Liver (tissue), 9 donors: Measurements from ENCODE around the gene PELI1. TPM values are rescaled to one million over a fixed set of nuclear protein-coding genes. Genes with fewer than 3 reads are reported as not detected.

Source experiments
- DNase-seq: peaks from one replicate; pipeline ENCODE4 v3.0.0-alpha.2; 2017; ENCODE audit warnings: low spot score
- H3K27ac ChIP-seq, 2 donors: one replicate each; pipeline ENCODE4 v1.7.0; 2013; ENCODE audit warnings: inconsistent platforms in 2 of 2, low read length in 2 of 2, control low read depth in 1 of 2, low read depth in 1 of 2, mild to moderate bottlenecking in 1 of 2
- H3K27me3 ChIP-seq, 4 donors: one replicate each; pipeline versions ENCODE4 v1.6.1 to v1.7.0; 2013; ENCODE audit warnings: low read length in 3 of 4, inconsistent platforms in 1 of 4, mild to moderate bottlenecking in 1 of 4, moderate library complexity in 1 of 4; ENCODE audit not compliant: control insufficient read depth in 4 of 4, insufficient read depth in 4 of 4
- H3K36me3 ChIP-seq, 4 donors: one replicate each; pipeline versions ENCODE4 v1.6.1 to v1.7.0; 2013; ENCODE audit warnings: low read length in 3 of 4, mild to moderate bottlenecking in 3 of 4, low read depth in 1 of 4, moderate library complexity in 1 of 4; ENCODE audit not compliant: control insufficient read depth in 4 of 4, insufficient read depth in 3 of 4
- H3K4me1 ChIP-seq, 4 donors: one replicate each; pipeline versions ENCODE4 v1.6.1 to v1.7.0; 2013; ENCODE audit warnings: low read length in 3 of 4, mild to moderate bottlenecking in 3 of 4, moderate library complexity in 1 of 4; ENCODE audit not compliant: control insufficient read depth in 4 of 4, insufficient read depth in 4 of 4
- H3K4me3 ChIP-seq, 3 donors: one replicate each; pipeline versions ENCODE4 v1.6.1 to v1.7.0; 2013; ENCODE audit warnings: low read length in 3 of 3, control low read depth in 1 of 3, low read depth in 1 of 3, mild to moderate bottlenecking in 1 of 3
- H3K9ac ChIP-seq, 2 donors: one replicate each; pipeline ENCODE4 v1.7.0; 2013; ENCODE audit warnings: low read length in 2 of 2, mild to moderate bottlenecking in 2 of 2, moderate library complexity in 2 of 2, control low read depth in 1 of 2, low read depth in 1 of 2
- H3K9me3 ChIP-seq, 4 donors: one replicate each; pipeline versions ENCODE4 v1.6.1 to v1.7.0; 2013; ENCODE audit warnings: low read length in 3 of 4; ENCODE audit not compliant: control insufficient read depth in 4 of 4
- ATF3 ChIP-seq: IDR thresholded peaks from 2 replicates; pipeline ENCODE4 v1.6.1; 2016; ENCODE audit warnings: antibody characterized with exemption
- CTCF ChIP-seq: fragments of 150-350 bp; IDR thresholded peaks from 2 replicates; pipeline ENCODE4 v1.5.1; 2017; ENCODE audit warnings: improper control_type of control experiment, low read depth, low read length; ENCODE audit not compliant: missing input control
- EGR1 ChIP-seq, 2 donors: IDR thresholded peaks; 2 replicates each; pipeline ENCODE4 v1.6.1; 2016 to 2018; ENCODE audit warnings: antibody characterized with exemption in 2 of 2, low read depth in 2 of 2
- FOXA1 ChIP-seq: IDR thresholded peaks from 2 replicates; pipeline ENCODE4 v1.6.1; 2016; ENCODE audit warnings: antibody characterized with exemption
- FOXA2 ChIP-seq: IDR thresholded peaks from 2 replicates; pipeline ENCODE4 v1.6.1; 2016; ENCODE audit warnings: antibody characterized with exemption
- GABPA ChIP-seq, 2 donors: IDR thresholded peaks in 1 of 2; conservative IDR thresholded peaks in 1 of 2; 2 replicates each; pipeline ENCODE4 v1.6.1; 2016; ENCODE audit warnings: antibody characterized with exemption in 2 of 2, mild to moderate bottlenecking in 1 of 2, moderate library complexity in 1 of 2
- HNF4A ChIP-seq, 2 donors: conservative IDR thresholded peaks; 2 replicates each; pipeline ENCODE4 v1.6.1; 2016; ENCODE audit warnings: antibody characterized with exemption in 2 of 2, mild to moderate bottlenecking in 2 of 2
- HNF4G ChIP-seq: IDR thresholded peaks from 2 replicates; pipeline ENCODE4 v1.6.1; 2016; ENCODE audit warnings: antibody characterized with exemption
- JUND ChIP-seq, 2 donors: IDR thresholded peaks; 2 replicates each; pipeline ENCODE4 v1.6.1; 2016; ENCODE audit warnings: antibody characterized with exemption in 2 of 2
- MAX ChIP-seq: IDR thresholded peaks from 2 replicates; pipeline ENCODE4 v1.6.1; 2016; ENCODE audit warnings: antibody characterized with exemption
- NR2F2 ChIP-seq: IDR thresholded peaks from 2 replicates; pipeline ENCODE4 v1.6.1; 2016; ENCODE audit warnings: antibody characterized with exemption
- RAD21 ChIP-seq, 2 donors: IDR thresholded peaks; 2 replicates each; pipeline ENCODE4 v1.6.1; 2016; ENCODE audit warnings: antibody characterized with exemption in 2 of 2, mild to moderate bottlenecking in 2 of 2
- REST ChIP-seq: IDR thresholded peaks from 2 replicates; pipeline ENCODE4 v1.6.1; 2016; ENCODE audit warnings: antibody characterized with exemption, mild to moderate bottlenecking
- RXRA ChIP-seq, 2 donors: IDR thresholded peaks; 2 replicates each; pipeline ENCODE4 v1.6.1; 2017 to 2018; ENCODE audit warnings: antibody characterized with exemption in 2 of 2, mild to moderate bottlenecking in 1 of 2
- SP1 ChIP-seq: IDR thresholded peaks from 2 replicates; pipeline ENCODE4 v1.6.1; 2018; ENCODE audit warnings: antibody characterized with exemption, mild to moderate bottlenecking
- TAF1 ChIP-seq: conservative IDR thresholded peaks from 2 replicates; pipeline ENCODE4 v1.6.1; 2016; ENCODE audit warnings: antibody characterized with exemption, mild to moderate bottlenecking
- YY1 ChIP-seq: IDR thresholded peaks from 2 replicates; pipeline ENCODE4 v1.6.1; 2016; ENCODE audit warnings: antibody characterized with exemption, mild to moderate bottlenecking
- ZBTB33 ChIP-seq: IDR thresholded peaks from 2 replicates; pipeline ENCODE4 v1.6.1; 2016; ENCODE audit warnings: antibody characterized with exemption
- WGBS: extraction: QIAGEN DNeasy Blood & Tissue Kit; methylation state at CpG from one replicate; pipeline ENCODE4 v1.1.7; 2013; 5-methylcytosine and 5-hydroxymethylcytosine counted together
- polyA plus RNA-seq, 2 donors: library from polyadenylated mRNA; stranded (reverse) in 1 of 2; unstranded in 1 of 2; fragments of 200-250 nt in 1 of 2; fragments of >200 nt in 1 of 2; fragmentation: Nextera tagmentation in 1 of 2; extraction: Ambion mirVana in 1 of 2; gene quantifications; one replicate each; pipeline versions ENCODE4 v1.2.1 to v1.2.3, GENCODE V29; 2013 to 2015
- total RNA-seq, 2 donors: library from RNA; depleted of rRNA; stranded (reverse); fragments of >200 nt; gene quantifications; one replicate each; pipeline ENCODE4 v1.2.3, GENCODE V29; 2014
- donor health status: healthy.
- donor health status: healthy.
- donor health status: healthy.
- donor health status: healthy.
- donor health status: healthy.

Gene PELI1
- total and polyA plus RNA-seq, 4 donors, result 4.5 to 21.3 (median 7.4) TPM

- DNase-seq, result no peak
- TF ChIP-seq HNF4G (no peak), TAF1 (no peak), NR2F2 (no peak), HNF4A (conservative IDR thresholded peaks at IDR 0.05) (no peak), YY1 (no peak), RAD21 (IDR thresholded peaks at IDR 0.05) (no peak), ZBTB33 (no peak), SP1 (no peak), FOXA2 (no peak), GABPA (IDR thresholded peaks at IDR 0.05 in 1 of 2, conservative IDR thresholded peaks at IDR 0.05 in 1 of 2) (no peak), EGR1 (IDR thresholded peaks at IDR 0.05; ENCODE audit: low read depth in 2 of 2) (no peak), ATF3 (no peak), REST (no peak)
- no peak overlapping the region for H3K27ac ChIP-seq
- H3K36me3 ChIP-seq, result peaks cover 6 to 27% (median 14%) of the 10 kb centered on the region in 4 donors
- no peaks in the 10 kb centered on the region for H3K9me3 ChIP-seq
- 96% methylated on average over 2 of the region's 2 CpGs for WGBS
- H3K4me1 ChIP-seq, result no peaks in the 10 kb centered on the region
- no peak overlapping the region for H3K9ac ChIP-seq
- no peaks in the 10 kb centered on the region for H3K27me3 ChIP-seq
- no peak overlapping the region for H3K4me3 ChIP-seq
These were observed 54.0 kb downstream of the PELI1 start for GRCh38 chr2:64090264-64090663.

GRCh38 chr2:64086347-64087082 lies 57.7 kb downstream of the PELI1 start:
- Histone ChIP-seq H3K27me3 (no peaks in the 10 kb centered on the region), H3K4me3 (no peak overlapping the region), H3K36me3 (peaks cover 0 to 5% (median 2%) of the 10 kb centered on the region in 4 donors), H3K9ac (no peak overlapping the region), H3K9me3 (no peaks in the 10 kb centered on the region), H3K27ac (no peak overlapping the region), H3K4me1 (peaks cover 0 to 5% (median 0%) of the 10 kb centered on the region in 4 donors)
- no peak for TF ChIP-seq TAF1
- no peak for TF ChIP-seq CTCF
- no peak for TF ChIP-seq MAX
- no peak for TF ChIP-seq ATF3
- TF ChIP-seq FOXA2, result no peak
- TF ChIP-seq REST, result no peak
- TF ChIP-seq JUND (IDR thresholded peaks at IDR 0.05), result no peak
- no peak for TF ChIP-seq EGR1 (IDR thresholded peaks at IDR 0.05; ENCODE audit: low read depth in 2 of 2)
- TF ChIP-seq RXRA (IDR thresholded peaks at IDR 0.05), result no peak
- no peak for TF ChIP-seq YY1
- no peak for TF ChIP-seq SP1
- TF ChIP-seq FOXA1, result no peak
- TF ChIP-seq RAD21 (IDR thresholded peaks at IDR 0.05), result no peak
- DNase-seq, result no peak
- WGBS, result 97% methylated on average over 6 of the region's 6 CpGs
